ENCODE data around the gene WNT7B.

GRCh38 chr22:45877651-45878050, 99.3 kb downstream of the WNT7B start:
- TF ChIP-seq CTCF (IDR thresholded peaks at IDR 0.05) (no peak), POLR2A (IDR thresholded peaks at IDR 0.05) (no peak)
